HepG2 (cell line): ENCODE results near the gene SLC12A3. TPM values are rescaled to one million over a fixed set of nuclear protein-coding genes. Genes with fewer than 3 reads are reported as not detected.

Source experiments
- BCL3 ChIP-seq: sonication (generic); formaldehyde crosslinking; IDR thresholded peaks from 2 replicates; pipeline ENCODE4 v1.5.1; 2020; ENCODE audit warnings: mild to moderate bottlenecking, missing genetic modification reagents, moderate library complexity
- CBX5 ChIP-seq: sonication (generic); formaldehyde crosslinking; IDR thresholded peaks from 2 replicates; pipeline ENCODE4 v1.4.0; 2020; ENCODE audit warnings: missing genetic modification reagents, borderline replicate concordance
- KLF16 ChIP-seq, 2 experiments: sonication (generic) in 1 of 2; formaldehyde crosslinking in 1 of 2; IDR thresholded peaks; 2 replicates each; pipeline versions ENCODE4 v1.6.1 to v1.8.0; 2016 to 2023; ENCODE audit warnings: missing genetic modification reagents in 2 of 2, missing compliant biosample characterization in 1 of 2
- MEIS2 ChIP-seq: sonication (generic); formaldehyde crosslinking; IDR thresholded peaks from 2 replicates; pipeline ENCODE4 v1.9.0; 2021; ENCODE audit warnings: mild to moderate bottlenecking, missing genetic modification reagents
- MIXL1 ChIP-seq: IDR thresholded peaks from 2 replicates; pipeline ENCODE4 v1.6.1; 2016
- NRL ChIP-seq: sonication (generic); formaldehyde crosslinking; IDR thresholded peaks from 2 replicates; pipeline ENCODE4 v1.5.0; 2020; ENCODE audit warnings: missing genetic modification reagents, mild to moderate bottlenecking, moderate library complexity, borderline replicate concordance
- RFXAP ChIP-seq: sonication (generic); formaldehyde crosslinking; IDR thresholded peaks from 2 replicates; pipeline ENCODE4 v1.4.0; 2020; ENCODE audit warnings: missing genetic modification reagents, borderline replicate concordance
- SIN3B ChIP-seq: fragments of 150-350 bp; IDR thresholded peaks from 2 replicates; pipeline ENCODE4 v1.6.1; 2014; ENCODE audit warnings: low read length
- XRCC5 ChIP-seq: fragments of 200-400 bp; formaldehyde crosslinking; optimal IDR thresholded peaks from 2 replicates; pipeline ENCODE3; 2017; ENCODE audit warnings: mild to moderate bottlenecking, low read length
- ZBTB33 ChIP-seq: sonication (generic); formaldehyde crosslinking; IDR thresholded peaks from 2 replicates; pipeline ENCODE4 v1.4.0; 2020; ENCODE audit warnings: missing genetic modification reagents
- ZFP91 ChIP-seq: sonication (generic); formaldehyde crosslinking; IDR thresholded peaks from 2 replicates; pipeline ENCODE4 v1.9.0; 2022; ENCODE audit warnings: missing genetic modification reagents, mild to moderate bottlenecking, borderline replicate concordance
- ZMYM3 ChIP-seq: sonication (generic); formaldehyde crosslinking; IDR thresholded peaks from 2 replicates; pipeline ENCODE4 v1.5.1; 2020; ENCODE audit warnings: mild to moderate bottlenecking, missing genetic modification reagents
- ZNF121 ChIP-seq: sonication (generic); formaldehyde crosslinking; IDR thresholded peaks from 2 replicates; pipeline ENCODE4 v1.5.0; 2020; ENCODE audit warnings: mild to moderate bottlenecking, missing genetic modification reagents
- ZNF232 ChIP-seq: sonication (generic); formaldehyde crosslinking; IDR thresholded peaks from 2 replicates; pipeline ENCODE4 v1.4.0; 2020; ENCODE audit warnings: missing genetic modification reagents, borderline replicate concordance
- ZNF264 ChIP-seq: sonication (generic); formaldehyde crosslinking; IDR thresholded peaks from 2 replicates; pipeline ENCODE4 v1.4.0; 2020; ENCODE audit warnings: missing genetic modification reagents
- ZNF275 ChIP-seq: sonication (generic); formaldehyde crosslinking; IDR thresholded peaks from 2 replicates; pipeline ENCODE4 v1.8.0; 2022; ENCODE audit warnings: missing genetic modification reagents, mild to moderate bottlenecking, inconsistent platforms, borderline replicate concordance
- ZNF281 ChIP-seq: sonication (generic); formaldehyde crosslinking; IDR thresholded peaks from 2 replicates; pipeline ENCODE4 v1.4.0; 2020; ENCODE audit warnings: missing genetic modification reagents, borderline replicate concordance
- ZNF547 ChIP-seq: sonication (generic); formaldehyde crosslinking; IDR thresholded peaks from 2 replicates; pipeline ENCODE4 v1.5.1; 2020; ENCODE audit warnings: mild to moderate bottlenecking, missing genetic modification reagents
- ZNF572 ChIP-seq: sonication (generic); formaldehyde crosslinking; IDR thresholded peaks from 2 replicates; pipeline ENCODE4 v1.5.1; 2020; ENCODE audit warnings: mild to moderate bottlenecking, missing genetic modification reagents
- ZNF766 ChIP-seq: sonication (generic); formaldehyde crosslinking; IDR thresholded peaks from 2 replicates; pipeline ENCODE4 v1.5.0; 2020; ENCODE audit warnings: missing genetic modification reagents, borderline replicate concordance
- polyA plus RNA-seq, 8 experiments: library from polyadenylated mRNA; depleted of rRNA in 3 of 8; stranded (reverse) in 7 of 8; unstranded in 1 of 8; fragments of >200 nt; fragmentation: Illumina TruSeq in 4 of 8; extraction: Trizol in 4 of 8; gene quantifications; 2 replicates each; pipeline versions ENCODE4 v1.2.1 to v1.2.3, GENCODE V29; 2011 to 2016; ENCODE audit warnings: low read depth in 4 of 8, missing spikeins in 1 of 8, mixed read lengths in 1 of 8; ENCODE audit not compliant: insufficient read depth in 1 of 8
- total RNA-seq, 5 experiments: library from RNA; depleted of rRNA; stranded (reverse); fragments of >200 nt; fragmentation: Illumina TruSeq; extraction: Trizol; gene quantifications; 2 replicates each; pipeline ENCODE4 v1.2.3, GENCODE V29; 2016; ENCODE audit warnings: low read depth in 1 of 5

Gene SLC12A3
- total and polyA plus RNA-seq, 2 of the 13 experiments (the other 11 are each of a cell fraction or from before 2014, with no cell fraction given) = 6.2 TPM; not detected in 1

DNA sequence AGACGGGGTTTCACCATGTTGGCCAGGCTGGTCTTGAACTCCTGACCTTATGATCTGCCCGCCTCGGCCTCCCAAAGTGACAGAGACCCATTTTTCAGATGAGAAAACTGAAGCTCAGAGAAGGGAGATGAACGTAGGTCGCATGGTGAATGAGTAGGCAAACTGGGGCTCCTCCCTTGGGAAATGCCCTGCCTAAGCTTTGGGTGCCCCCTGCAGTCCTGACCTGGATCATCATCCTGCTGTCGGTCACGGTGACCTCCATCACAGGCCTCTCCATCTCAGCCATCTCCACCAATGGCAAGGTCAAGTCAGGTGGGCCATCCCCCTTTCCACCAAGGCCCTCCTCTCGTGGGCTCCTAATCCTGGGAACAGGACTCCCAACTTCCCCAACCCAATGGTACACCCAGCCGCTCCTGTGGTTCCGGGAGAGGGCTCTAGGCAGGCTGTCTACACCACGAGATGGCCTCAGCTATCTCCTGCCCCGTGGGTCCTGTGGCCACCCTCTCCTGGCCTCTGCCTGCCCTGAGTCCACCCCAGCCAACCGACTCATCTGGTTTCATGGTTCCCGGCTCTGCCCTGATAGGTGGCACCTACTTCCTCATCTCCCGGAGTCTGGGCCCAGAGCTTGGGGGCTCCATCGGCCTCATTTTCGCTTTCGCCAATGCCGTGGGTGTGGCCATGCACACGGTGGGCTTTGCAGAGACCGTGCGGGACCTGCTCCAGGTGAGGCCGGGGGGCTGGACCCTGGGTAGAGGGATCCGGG is 4.7 kb downstream of the SLC12A3 start (continued):
- TF ChIP-seq ZNF281 (CRISPR knock-in tag) = no peak
- TF ChIP-seq RFXAP = peak; percentile 59; the same call in 1 of the 2 replicates
- TF ChIP-seq CBX5 (CRISPR knock-in tag) = peak; percentile 54
- TF ChIP-seq MIXL1 (CRISPR knock-in tag) = 0 out of 2 replicates have a peak, but pooled peaks have one; percentile 22
- TF ChIP-seq ZBTB33 (CRISPR knock-in tag) = peak; percentile 38; the same call in 1 of the 2 replicates
- TF ChIP-seq KLF16 (CRISPR knock-in tag; IDR thresholded peaks at IDR 0.05) = no peak
- TF ChIP-seq ZNF121 (CRISPR knock-in tag) = no peak
- TF ChIP-seq XRCC5 = peak; percentile 62
- no peak for TF ChIP-seq NRL (CRISPR knock-in tag)
- no peak for TF ChIP-seq ZNF547 (CRISPR knock-in tag)
- TF ChIP-seq ZNF275 (CRISPR knock-in tag) = 0 out of 2 replicates have a peak, but pooled peaks have one; percentile 53
- TF ChIP-seq ZNF572 (CRISPR knock-in tag) = 0 out of 2 replicates have a peak, but pooled peaks have one; percentile 37
- peak; percentile 25; the same call in 1 of the 2 replicates for TF ChIP-seq ZFP91 (CRISPR knock-in tag)
- TF ChIP-seq ZMYM3 (CRISPR knock-in tag) = peak; percentile 96
- TF ChIP-seq ZNF766 (CRISPR knock-in tag) = peak; percentile 67; the same call in 1 of the 2 replicates
- 0 out of 2 replicates have a peak, but pooled peaks have one; percentile 46 for TF ChIP-seq SIN3B
- TF ChIP-seq BCL3 (CRISPR knock-in tag) = peak; percentile 73; the same call in 1 of the 2 replicates
- TF ChIP-seq ZNF232 (CRISPR knock-in tag) = no peak
- 0 out of 2 replicates have a peak, but pooled peaks have one; percentile 25 for TF ChIP-seq MEIS2
- TF ChIP-seq ZNF264 = no peak
